HEK293 (cell line): ENCODE measurements around the gene HOXC10.

ENCODE experiments used
- BCL11A ChIP-seq: fragments of 450-650 bp; formaldehyde crosslinking; IDR thresholded peaks from 2 replicates; pipeline ENCODE4 v1.5.1; 2016; ENCODE audit warnings: low read depth, missing biosample characterization, missing genetic modification characterization
- GFI1B ChIP-seq: fragments of 450-650 bp; formaldehyde crosslinking; IDR thresholded peaks from 2 replicates; pipeline ENCODE4 v1.5.1; 2016; ENCODE audit warnings: missing biosample characterization, missing genetic modification characterization
- GLI4 ChIP-seq: fragments of 450-650 bp; formaldehyde crosslinking; IDR thresholded peaks from 2 replicates; pipeline ENCODE4 v1.5.1; 2016; ENCODE audit warnings: missing biosample characterization, missing genetic modification characterization
- KLF8 ChIP-seq: fragments of 450-650 bp; formaldehyde crosslinking; IDR thresholded peaks from 2 replicates; pipeline ENCODE4 v1.5.1; 2016; ENCODE audit warnings: missing biosample characterization, missing genetic modification characterization
- YY1 ChIP-seq: fragments of 450-650 bp; formaldehyde crosslinking; IDR thresholded peaks from 2 replicates; pipeline ENCODE4 v1.5.1; 2018; ENCODE audit warnings: missing biosample characterization, missing genetic modification characterization
- ZBTB11 ChIP-seq: fragments of 450-650 bp; formaldehyde crosslinking; conservative IDR thresholded peaks from 2 replicates; pipeline ENCODE4 v1.5.1; 2016; ENCODE audit warnings: low read depth, missing biosample characterization, missing genetic modification characterization
- ZBTB8A ChIP-seq: fragments of 450-650 bp; formaldehyde crosslinking; IDR thresholded peaks from 2 replicates; pipeline ENCODE4 v1.5.1; 2016; ENCODE audit warnings: missing biosample characterization, missing genetic modification characterization
- ZFP41 ChIP-seq: fragments of 450-650 bp; formaldehyde crosslinking; IDR thresholded peaks from 2 replicates; pipeline ENCODE4 v1.5.1; 2016; ENCODE audit warnings: missing biosample characterization, missing genetic modification characterization, borderline replicate concordance
- ZFP69B ChIP-seq: fragments of 450-650 bp; formaldehyde crosslinking; IDR thresholded peaks from 2 replicates; pipeline ENCODE4 v1.5.1; 2016; ENCODE audit warnings: missing biosample characterization, missing genetic modification characterization
- ZNF132 ChIP-seq: fragments of 450-650 bp; formaldehyde crosslinking; IDR thresholded peaks from 2 replicates; pipeline ENCODE4 v1.5.1; 2017; ENCODE audit warnings: missing biosample characterization, missing genetic modification characterization, borderline replicate concordance
- ZNF148 ChIP-seq: fragments of 450-650 bp; formaldehyde crosslinking; IDR thresholded peaks from 2 replicates; pipeline ENCODE4 v1.5.0; 2017; ENCODE audit warnings: missing biosample characterization, missing genetic modification characterization, borderline replicate concordance
- ZNF223 ChIP-seq: fragments of 450-650 bp; formaldehyde crosslinking; IDR thresholded peaks from 2 replicates; pipeline ENCODE4 v1.5.1; 2016; ENCODE audit warnings: missing biosample characterization, missing genetic modification characterization
- ZNF23 ChIP-seq: fragments of 450-650 bp; formaldehyde crosslinking; IDR thresholded peaks from 2 replicates; pipeline ENCODE4 v1.5.1; 2016; ENCODE audit warnings: missing biosample characterization, missing genetic modification characterization, borderline replicate concordance
- ZNF24 ChIP-seq: fragments of 450-650 bp; formaldehyde crosslinking; IDR thresholded peaks from 2 replicates; pipeline ENCODE4 v1.5.1; 2016; ENCODE audit warnings: missing biosample characterization, missing genetic modification characterization
- ZNF362 ChIP-seq: fragments of 450-650 bp; formaldehyde crosslinking; IDR thresholded peaks from 2 replicates; pipeline ENCODE4 v1.5.1; 2016; ENCODE audit warnings: missing biosample characterization, missing genetic modification characterization
- ZNF37A ChIP-seq: fragments of 450-650 bp; IDR thresholded peaks from 2 replicates; pipeline ENCODE4 v1.5.1; 2018; ENCODE audit warnings: missing biosample characterization, missing genetic modification characterization
- ZNF394 ChIP-seq: fragments of 450-650 bp; formaldehyde crosslinking; IDR thresholded peaks from 2 replicates; pipeline ENCODE4 v1.5.1; 2016; ENCODE audit warnings: missing biosample characterization, missing genetic modification characterization, mild to moderate bottlenecking, moderate library complexity, borderline replicate concordance
- ZNF510 ChIP-seq: fragments of 450-650 bp; formaldehyde crosslinking; IDR thresholded peaks from 2 replicates; pipeline ENCODE4 v1.5.1; 2018; ENCODE audit warnings: mild to moderate bottlenecking, missing genetic modification characterization, missing biosample characterization; ENCODE audit not compliant: insufficient replicate concordance
- ZNF621 ChIP-seq: fragments of 450-650 bp; formaldehyde crosslinking; IDR thresholded peaks from 2 replicates; pipeline ENCODE4 v1.5.1; 2017; ENCODE audit warnings: missing biosample characterization, missing genetic modification characterization
- ZNF639 ChIP-seq: fragments of 450-650 bp; formaldehyde crosslinking; IDR thresholded peaks from 2 replicates; pipeline ENCODE4 v1.5.1; 2016; ENCODE audit warnings: missing biosample characterization, missing genetic modification characterization
- ZNF645 ChIP-seq: fragments of 450-650 bp; formaldehyde crosslinking; IDR thresholded peaks from 2 replicates; pipeline ENCODE4; 2016; ENCODE audit warnings: missing biosample characterization, missing genetic modification characterization
- ZNF660 ChIP-seq: fragments of 450-650 bp; IDR thresholded peaks from 2 replicates; pipeline ENCODE4 v1.5.1; 2018; ENCODE audit warnings: missing biosample characterization, mild to moderate bottlenecking, missing genetic modification characterization
- ZNF677 ChIP-seq: fragments of 450-650 bp; IDR thresholded peaks from 2 replicates; pipeline ENCODE4 v1.5.0; 2018; ENCODE audit warnings: missing biosample characterization, mild to moderate bottlenecking, missing genetic modification characterization, moderate library complexity
- ZNF701 ChIP-seq: fragments of 450-650 bp; formaldehyde crosslinking; IDR thresholded peaks from 2 replicates; pipeline ENCODE4 v1.5.1; 2016; ENCODE audit warnings: missing biosample characterization, missing genetic modification characterization
- ZNF837 ChIP-seq: fragments of 450-650 bp; formaldehyde crosslinking; IDR thresholded peaks from 2 replicates; pipeline ENCODE4 v1.5.1; 2016; ENCODE audit warnings: missing biosample characterization, missing genetic modification characterization
- ZNF843 ChIP-seq: fragments of 450-650 bp; formaldehyde crosslinking; IDR thresholded peaks from 2 replicates; pipeline ENCODE4 v1.5.1; 2016; ENCODE audit warnings: missing biosample characterization, missing genetic modification characterization
- ZSCAN5A ChIP-seq: fragments of 450-650 bp; formaldehyde crosslinking; IDR thresholded peaks from 2 replicates; pipeline ENCODE4 v1.5.1; 2016; ENCODE audit warnings: missing biosample characterization, missing genetic modification characterization
- ZXDB ChIP-seq: fragments of 450-650 bp; formaldehyde crosslinking; IDR thresholded peaks from 2 replicates; pipeline ENCODE4 v1.5.1; 2016; ENCODE audit warnings: missing biosample characterization, missing genetic modification characterization

Gene HOXC10

GRCh38 chr12:54005853-54006558 is 21.1 kb downstream of the HOXC10 start (continued):
- TF ChIP-seq ZNF645 (tag by site-specific recombination) (no peak), YY1 (tag by site-specific recombination) (no peak), ZNF362 (tag by site-specific recombination) (no peak), ZBTB8A (tag by site-specific recombination) (peak; percentile 79), ZNF223 (tag by site-specific recombination) (no peak), ZNF701 (tag by site-specific recombination) (no peak), ZNF23 (tag by site-specific recombination) (no peak), ZNF394 (tag by site-specific recombination) (peak; percentile 36; the same call in 1 of the 2 replicates), ZNF843 (0 out of 2 replicates have a peak, but pooled peaks have one; percentile 37), ZNF660 (tag by site-specific recombination) (peak; percentile 91), ZFP41 (tag by site-specific recombination) (no peak), ZSCAN5A (tag by site-specific recombination) (no peak), ZNF510 (tag by site-specific recombination) (no peak), ZNF24 (tag by site-specific recombination) (no peak), ZFP69B (tag by site-specific recombination) (peak; percentile 77), ZNF132 (no peak), ZNF37A (tag by site-specific recombination) (no peak), ZNF677 (tag by site-specific recombination) (no peak), GLI4 (tag by site-specific recombination) (no peak), ZXDB (tag by site-specific recombination) (peak; percentile 73), GFI1B (tag by site-specific recombination) (no peak), KLF8 (tag by site-specific recombination) (0 out of 2 replicates have a peak, but pooled peaks have one; percentile 29), ZNF148 (no peak), ZNF837 (tag by site-specific recombination) (no peak), ZNF639 (no peak), ZNF621 (tag by site-specific recombination) (no peak), BCL11A (tag by site-specific recombination) (peak; percentile 70; the same call in 1 of the 2 replicates), ZBTB11 (tag by site-specific recombination) (peak; percentile 14; the same call in 1 of the 2 replicates)
